GM12874 (cell line): Measurements from ENCODE around the gene PCDHGB3.
A peak's percentile ranks its signal among the peaks of the same experiment; 100 is the strongest.

ENCODE experiments used
- CTCF ChIP-seq: IDR thresholded peaks from 2 replicates; pipeline ENCODE4 v1.5.1; 2011; ENCODE audit warnings: low read depth, mild to moderate bottlenecking, control low read depth, low read length, moderate library complexity; ENCODE audit not compliant: insufficient read depth

The PCDHGB3 gene

DNA sequence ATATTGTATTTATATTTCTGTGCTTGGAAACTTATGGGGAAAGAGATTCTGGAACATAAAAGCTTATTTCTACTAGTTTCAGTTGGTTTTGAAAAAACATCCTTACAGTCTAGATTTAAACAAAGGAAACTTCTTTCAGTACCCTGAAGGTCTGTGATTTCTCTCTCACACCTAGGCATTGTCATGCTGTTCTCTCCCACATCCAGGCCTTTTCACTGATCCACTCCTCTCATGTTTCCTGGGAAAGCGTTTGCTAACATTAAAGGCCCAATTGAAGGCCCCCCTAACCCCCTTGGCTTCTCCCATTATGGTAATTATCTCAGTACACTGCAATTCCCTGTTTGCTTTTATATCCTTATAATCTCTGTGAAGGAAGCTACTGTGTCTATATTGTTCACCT is 27.3 kb upstream of the PCDHGB3 start:
- TF ChIP-seq CTCF, result no peak

GRCh38 chr5:141343242-141343952 is 26.6 kb upstream of the PCDHGB3 start, which contains the start of gene PCDHGA3:
PCDHGA3 (plus strand) TSS chr5:141343829; CDS start chr5:141344034, 205 bp downstream.
- peak; percentile 32; the same call in 1 of the 2 replicates for TF ChIP-seq CTCF

DNA sequence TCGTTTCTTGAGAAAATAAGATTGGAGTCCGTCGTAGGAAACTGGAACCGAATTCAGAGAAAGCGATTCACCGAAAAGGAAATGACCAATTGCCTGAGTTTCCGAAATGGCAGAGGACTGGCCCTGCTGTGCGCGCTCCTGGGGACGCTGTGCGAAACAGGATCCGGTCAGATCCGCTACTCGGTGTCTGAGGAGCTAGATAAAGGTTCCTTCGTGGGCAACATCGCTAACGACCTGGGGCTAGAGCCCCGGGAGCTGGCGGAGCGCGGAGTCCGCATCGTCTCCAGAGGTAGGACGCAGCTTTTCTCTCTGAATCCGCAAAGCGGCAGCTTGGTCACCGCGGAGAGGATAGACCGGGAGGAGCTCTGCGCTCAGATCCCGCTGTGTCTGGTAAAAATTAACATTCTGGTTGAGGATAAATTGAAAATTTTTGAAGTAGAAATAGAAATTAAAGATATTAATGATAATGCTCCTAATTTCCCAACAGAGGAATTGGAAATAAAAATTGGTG is 26.0 kb upstream of the PCDHGB3 start:
- TF ChIP-seq CTCF, result no peak

DNA sequence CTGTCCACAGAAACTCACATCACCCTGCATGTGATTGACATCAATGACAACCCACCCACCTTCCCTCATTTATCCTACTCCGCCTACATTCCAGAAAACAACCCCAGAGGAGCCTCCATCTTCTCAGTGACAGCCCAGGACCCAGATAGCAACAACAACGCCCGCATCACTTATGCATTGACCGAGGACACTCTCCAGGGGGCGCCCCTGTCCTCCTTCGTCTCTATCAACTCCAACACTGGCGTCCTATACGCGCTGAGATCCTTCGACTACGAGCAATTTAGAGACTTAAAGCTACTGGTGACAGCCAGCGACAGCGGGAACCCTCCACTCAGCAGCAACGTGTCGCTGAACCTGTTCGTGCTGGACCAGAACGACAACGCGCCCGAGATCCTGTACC is 24.7 kb upstream of the PCDHGB3 start:
- no peak for TF ChIP-seq CTCF

DNA sequence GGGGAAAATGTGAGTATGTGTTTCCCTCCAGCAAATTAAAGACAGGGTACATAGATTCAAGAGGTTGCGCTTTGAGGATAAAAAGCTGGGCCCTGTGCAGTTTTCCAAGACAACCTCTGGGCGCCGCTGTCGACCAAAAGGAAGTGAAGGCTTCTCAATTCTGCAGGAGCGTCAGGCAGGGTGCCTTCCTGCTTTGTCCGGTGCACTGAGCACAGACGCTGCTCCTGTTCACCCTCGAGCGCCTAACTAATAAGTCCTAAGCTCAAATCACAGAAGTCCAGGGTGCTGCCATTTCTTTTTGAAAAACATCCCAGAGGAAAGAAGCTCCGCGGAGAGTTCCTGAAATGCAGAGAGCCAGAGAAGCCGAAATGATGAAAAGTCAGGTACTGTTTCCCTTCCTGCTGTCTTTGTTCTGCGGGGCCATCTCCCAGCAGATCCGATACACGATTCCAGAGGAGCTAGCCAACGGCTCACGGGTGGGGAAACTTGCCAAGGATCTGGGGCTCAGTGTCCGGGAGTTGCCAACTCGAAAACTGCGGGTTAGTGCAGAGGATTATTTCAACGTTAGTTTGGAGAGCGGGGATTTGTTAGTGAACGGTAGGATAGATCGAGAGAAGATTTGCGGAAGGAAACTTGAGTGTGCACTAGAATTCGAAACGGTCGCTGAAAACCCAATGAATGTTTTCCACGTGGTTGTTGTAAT is 20.0 kb upstream of the PCDHGB3 start, which contains the start of gene PCDHGB1:
Gene PCDHGB1 (plus strand): TSS at position 183 of the 703 bp plus-strand sequence. CDS start 162 bp downstream, at position 345.
- TF ChIP-seq CTCF, result peak; percentile 61

DNA sequence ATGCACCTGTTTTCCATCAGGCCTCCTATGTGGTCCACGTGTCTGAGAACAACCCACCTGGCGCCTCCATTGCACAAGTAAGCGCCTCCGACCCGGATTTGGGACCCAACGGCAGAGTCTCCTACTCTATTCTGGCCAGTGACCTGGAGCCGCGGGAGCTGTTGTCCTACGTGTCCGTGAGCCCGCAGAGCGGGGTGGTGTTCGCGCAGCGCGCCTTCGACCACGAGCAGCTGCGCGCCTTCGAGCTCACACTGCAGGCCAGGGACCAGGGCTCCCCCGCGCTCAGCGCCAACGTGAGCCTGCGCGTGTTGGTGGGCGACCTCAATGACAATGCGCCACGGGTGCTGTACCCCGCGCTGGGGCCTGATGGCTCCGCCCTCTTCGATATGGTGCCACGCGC is 18.5 kb upstream of the PCDHGB3 start:
- TF ChIP-seq CTCF, result no peak

GRCh38 chr5:141354900-141355469 is 15.1 kb upstream of the PCDHGB3 start, which contains the start of gene PCDHGA4:
PCDHGA4 (plus strand) TSS chr5:141355021; CDS start chr5:141355108, 87 bp downstream.
- peak; percentile 34 for TF ChIP-seq CTCF
